ENCODE results near the gene SEMA3D.
A peak's percentile ranks its signal among the peaks of the same experiment; 100 is the strongest.

Gene SEMA3D

DNA sequence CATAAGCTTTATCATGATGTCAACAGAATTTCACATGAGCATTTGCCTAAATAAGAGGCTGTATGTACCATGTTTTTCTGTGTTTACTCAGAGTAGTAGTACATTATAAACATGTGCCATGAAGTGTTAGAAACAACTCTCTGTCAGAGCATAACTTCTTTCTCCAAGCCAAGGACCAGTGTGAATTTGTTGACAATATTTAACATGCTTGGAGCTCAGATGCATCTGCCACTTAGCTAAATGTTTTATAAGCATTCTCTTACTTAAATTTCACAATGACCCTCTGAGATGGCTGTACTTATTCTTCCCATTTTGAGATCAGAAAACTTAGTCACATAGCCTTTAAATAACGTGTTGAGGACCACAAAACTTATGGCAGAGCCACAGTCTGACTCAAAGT is 105.0 kb downstream of the SEMA3D start:
- in situ Hi-C loops (cut with HindIII; ENCODE audit: low sequenced_read_pairs), result no loop called here
- DNase-seq (ENCODE audit: low read depth, low spot score), result no peak
- TF ChIP-seq, protein P1, sequence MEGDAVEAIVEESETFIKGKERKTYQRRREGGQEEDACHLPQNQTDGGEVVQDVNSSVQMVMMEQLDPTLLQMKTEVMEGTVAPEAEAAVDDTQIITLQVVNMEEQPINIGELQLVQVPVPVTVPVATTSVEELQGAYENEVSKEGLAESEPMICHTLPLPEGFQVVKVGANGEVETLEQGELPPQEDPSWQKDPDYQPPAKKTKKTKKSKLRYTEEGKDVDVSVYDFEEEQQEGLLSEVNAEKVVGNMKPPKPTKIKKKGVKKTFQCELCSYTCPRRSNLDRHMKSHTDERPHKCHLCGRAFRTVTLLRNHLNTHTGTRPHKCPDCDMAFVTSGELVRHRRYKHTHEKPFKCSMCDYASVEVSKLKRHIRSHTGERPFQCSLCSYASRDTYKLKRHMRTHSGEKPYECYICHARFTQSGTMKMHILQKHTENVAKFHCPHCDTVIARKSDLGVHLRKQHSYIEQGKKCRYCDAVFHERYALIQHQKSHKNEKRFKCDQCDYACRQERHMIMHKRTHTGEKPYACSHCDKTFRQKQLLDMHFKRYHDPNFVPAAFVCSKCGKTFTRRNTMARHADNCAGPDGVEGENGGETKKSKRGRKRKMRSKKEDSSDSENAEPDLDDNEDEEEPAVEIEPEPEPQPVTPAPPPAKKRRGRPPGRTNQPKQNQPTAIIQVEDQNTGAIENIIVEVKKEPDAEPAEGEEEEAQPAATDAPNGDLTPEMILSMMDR (IDR thresholded peaks at IDR 0.05; ENCODE audit: low read depth, low read length), result no peak
- H3K4me3 ChIP-seq (ENCODE audit: low read depth, low read length), result no peak overlapping the region

DNA sequence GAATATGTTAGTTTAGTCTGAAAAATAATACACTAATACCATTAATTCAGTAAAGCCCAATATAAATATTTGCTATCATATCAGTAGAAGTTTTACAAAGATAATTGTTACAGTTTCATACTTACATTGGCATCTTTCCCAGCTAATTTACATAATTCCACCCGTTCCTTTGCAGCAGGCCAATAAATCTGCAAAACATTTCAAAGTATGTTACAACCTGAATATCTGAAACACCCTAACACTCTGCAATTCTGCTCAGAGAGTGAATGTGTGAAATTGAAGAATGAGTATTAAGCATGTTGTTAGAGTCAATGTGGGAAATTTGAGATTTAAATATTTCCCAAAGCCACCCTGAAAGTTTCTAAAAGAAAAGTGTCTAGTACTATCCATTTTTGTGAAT is 105.5 kb downstream of the SEMA3D start:
- DNase-seq (ENCODE audit: low read depth, low spot score), result no peak
- no peak overlapping the region for H3K4me3 ChIP-seq (ENCODE audit: low read depth, low read length)
- TF ChIP-seq, protein P1 (IDR thresholded peaks at IDR 0.05; ENCODE audit: low read depth, low read length), result no peak
- in situ Hi-C loops (cut with HindIII; ENCODE audit: low sequenced_read_pairs), result no loop called here

DNA sequence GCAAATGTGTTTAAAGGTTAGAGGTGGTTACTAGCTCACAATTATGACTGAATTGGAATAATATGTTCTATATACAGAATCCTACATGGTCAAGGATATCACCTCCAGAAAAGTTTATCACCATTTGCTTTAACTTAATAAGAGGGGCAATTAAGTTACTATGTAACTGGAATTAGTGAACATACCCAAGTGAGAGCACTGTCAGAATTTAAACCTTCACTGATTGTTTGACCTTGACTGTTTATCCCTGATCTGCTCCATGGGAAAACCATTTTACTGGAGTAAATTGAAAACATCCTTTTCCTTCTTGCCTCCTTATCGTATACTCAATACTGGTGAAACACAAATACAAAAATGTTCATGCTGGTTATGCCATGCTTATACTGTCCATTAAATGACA is 107.4 kb downstream of the SEMA3D start:
- TF ChIP-seq, protein P1 (IDR thresholded peaks at IDR 0.05; ENCODE audit: low read depth, low read length), result no peak
- no peak for DNase-seq (ENCODE audit: low read depth, low spot score)
- in situ Hi-C loops (cut with HindIII; ENCODE audit: low sequenced_read_pairs), result no loop called here
- no peak overlapping the region for H3K4me3 ChIP-seq (ENCODE audit: low read depth, low read length)

DNA sequence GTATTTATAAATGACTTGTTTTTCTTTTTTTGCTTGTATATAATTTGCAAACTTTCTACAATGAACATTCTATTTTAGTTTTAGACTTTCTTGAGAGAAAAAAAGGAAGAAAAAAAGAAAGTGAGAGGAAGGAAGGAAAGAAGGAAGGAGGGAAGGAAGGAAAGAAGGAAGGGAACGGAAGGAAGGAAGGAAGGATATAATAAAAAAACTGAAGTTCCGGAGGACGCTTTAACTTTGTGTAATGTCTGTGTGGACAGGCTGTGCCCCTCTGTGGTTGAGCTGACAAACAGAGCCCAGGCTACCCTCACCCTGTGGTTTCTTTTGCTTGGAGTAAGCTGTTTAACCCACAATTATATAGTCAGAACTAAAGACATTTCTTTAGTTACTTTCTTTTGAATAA is 108.7 kb downstream of the SEMA3D start:
- in situ Hi-C loops (cut with HindIII; ENCODE audit: low sequenced_read_pairs), result no loop called here
- TF ChIP-seq, protein P1 (IDR thresholded peaks at IDR 0.05; ENCODE audit: low read depth, low read length), result no peak
- no peak overlapping the region for H3K4me3 ChIP-seq (ENCODE audit: low read depth, low read length)
- no peak for DNase-seq (ENCODE audit: low read depth, low spot score)

DNA sequence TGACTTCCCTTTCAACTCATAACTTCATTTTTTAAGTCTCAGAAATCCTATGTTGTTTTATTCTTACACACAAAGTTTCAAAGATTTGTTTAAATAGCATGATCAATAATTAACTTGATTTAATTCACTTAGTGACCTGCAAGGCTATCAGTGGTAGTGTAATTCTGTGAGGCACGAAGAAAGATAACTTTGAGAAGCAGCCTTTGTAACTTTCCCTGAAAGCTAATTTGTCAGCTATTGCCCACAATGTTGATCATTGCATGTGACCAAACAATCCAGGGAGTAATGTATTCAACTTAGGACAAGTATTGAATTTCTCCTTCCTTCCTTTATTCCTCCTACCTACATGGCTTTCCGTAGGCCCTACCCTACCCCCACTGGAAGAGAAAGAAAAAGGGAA is 111.0 kb downstream of the SEMA3D start:
- TF ChIP-seq, protein P1 (IDR thresholded peaks at IDR 0.05; ENCODE audit: low read depth, low read length), result no peak
- in situ Hi-C loops (cut with HindIII; ENCODE audit: low sequenced_read_pairs), result no loop called here
- H3K4me3 ChIP-seq (ENCODE audit: low read depth, low read length), result no peak overlapping the region
- no peak for DNase-seq (ENCODE audit: low read depth, low spot score)

DNA sequence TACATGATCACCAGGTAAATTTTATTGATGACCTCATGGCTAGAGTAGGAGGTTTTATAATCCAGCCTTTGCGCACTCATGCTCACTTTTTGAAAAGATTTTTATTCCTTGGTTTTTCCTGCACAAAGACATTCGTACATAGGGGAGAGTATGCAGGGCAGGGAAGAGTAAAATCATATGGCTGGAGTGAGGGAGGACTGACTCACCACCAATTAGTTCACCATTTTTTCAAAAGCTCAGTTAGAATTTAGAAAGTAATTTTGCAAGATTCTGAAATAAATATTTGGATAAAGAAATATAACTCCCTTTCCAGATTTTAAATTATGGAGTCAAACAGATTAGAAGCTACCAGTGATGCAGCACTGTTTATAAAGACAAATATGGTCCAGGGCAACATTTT is 111.9 kb downstream of the SEMA3D start:
- in situ Hi-C loops (cut with HindIII; ENCODE audit: low sequenced_read_pairs), result no loop called here
- TF ChIP-seq, protein P1 (IDR thresholded peaks at IDR 0.05; ENCODE audit: low read depth, low read length), result no peak
- no peak for DNase-seq (ENCODE audit: low read depth, low spot score)
- H3K4me3 ChIP-seq (ENCODE audit: low read depth, low read length), result no peak overlapping the region

DNA sequence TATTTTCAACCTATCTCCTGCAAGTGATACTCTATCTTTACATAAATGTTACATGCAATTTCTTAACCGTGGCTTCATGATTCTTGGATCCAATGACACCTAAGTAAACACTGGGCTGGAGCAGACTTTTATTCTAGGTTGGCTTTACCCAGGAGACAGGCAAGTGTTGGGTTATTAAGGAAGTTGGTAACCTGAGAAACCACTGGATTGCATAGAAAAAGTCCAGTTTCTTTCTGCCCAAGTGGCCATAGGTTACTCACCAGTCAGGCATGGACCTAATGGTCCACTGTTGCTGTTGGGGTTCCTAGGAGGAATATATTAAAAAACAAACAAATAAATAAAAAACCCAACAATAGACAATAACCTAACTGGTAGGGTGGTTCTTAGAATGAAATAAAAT is 112.8 kb downstream of the SEMA3D start:
- in situ Hi-C loops (cut with HindIII; ENCODE audit: low sequenced_read_pairs), result no loop called here
- TF ChIP-seq, protein P1 (IDR thresholded peaks at IDR 0.05; ENCODE audit: low read depth, low read length), result no peak
- DNase-seq (ENCODE audit: low read depth, low spot score), result peak; percentile 63
- no peak overlapping the region for H3K4me3 ChIP-seq (ENCODE audit: low read depth, low read length)
